GM21786 (cell line): Measurements from ENCODE around the gene SDC4.

Source experiments
- ATAC-seq: cut with Tn5 transposase; IDR thresholded peaks from one replicate; pipeline ENCODE4 v1.9.1; 2021; ENCODE audit not compliant: unreplicated experiment

SDC4 gene

GRCh38 chr20:45301824-45302271 lies 46.4 kb downstream of the SDC4 start:
- ATAC-seq: no peak

GRCh38 chr20:45300961-45301360 lies 47.3 kb downstream of the SDC4 start:
- no peak for ATAC-seq

GRCh38 chr20:45299786-45300185 lies 48.4 kb downstream of the SDC4 start:
- ATAC-seq: no peak

- no peak for ATAC-seq
Measured at GRCh38 chr20:45297786-45298497, 50.3 kb downstream of the SDC4 start.

GRCh38 chr20:45294659-45295058 lies 53.6 kb downstream of the SDC4 start:
- no peak for ATAC-seq

GRCh38 chr20:45294003-45294368 lies 54.2 kb downstream of the SDC4 start:
- ATAC-seq: no peak

- no peak for ATAC-seq
Measured at GRCh38 chr20:45293041-45294002, 54.9 kb downstream of the SDC4 start.

- ATAC-seq: no peak
Measured at GRCh38 chr20:45292343-45292742, 55.9 kb downstream of the SDC4 start.

GRCh38 chr20:45291526-45291925 lies 56.7 kb downstream of the SDC4 start:
- no peak for ATAC-seq

- ATAC-seq: no peak
Measured at GRCh38 chr20:45290677-45291355, 57.4 kb downstream of the SDC4 start.

- ATAC-seq: no peak
Measured at GRCh38 chr20:45289942-45290676, 58.1 kb downstream of the SDC4 start.

GRCh38 chr20:45288860-45289259 lies 59.4 kb downstream of the SDC4 start:
- no peak for ATAC-seq

- no peak for ATAC-seq
Measured at GRCh38 chr20:45288376-45288775, 59.8 kb downstream of the SDC4 start.

- ATAC-seq: no peak
Measured at GRCh38 chr20:45283551-45284057, 64.6 kb downstream of the SDC4 start.

GRCh38 chr20:45282700-45283550 lies 65.3 kb downstream of the SDC4 start:
- no peak for ATAC-seq

- ATAC-seq: no peak
Measured at GRCh38 chr20:45279992-45280391, 68.2 kb downstream of the SDC4 start.

- no peak for ATAC-seq
Measured at GRCh38 chr20:45275338-45275737, 72.9 kb downstream of the SDC4 start.
